Measurements from ENCODE around the gene FAM3C. TPM values are rescaled to one million over a fixed set of nuclear protein-coding genes. Genes with fewer than 3 reads are reported as not detected.

The FAM3C gene
- total RNA-seq, 6 experiments from 2014 or later = 54.8 to 85.0 (median 76.6) TPM

GRCh38 chr7:121300685-121301420 lies 95.3 kb downstream of the FAM3C start:
- Mint-ChIP-seq H3K27me3 (ENCODE audit: insufficient read depth) (no peaks in the 10 kb centered on the region; the same call in 1 of the 2 replicates), H3K36me3 (ENCODE audit: low read depth) (peaks cover 13% of the 10 kb centered on the region; the same call in 1 of the 2 replicates), H3K27ac (peak overlapping the region; percentile 95), H3K4me1 (ENCODE audit: low read depth) (peaks cover 79% of the 10 kb centered on the region), H3K4me3 (peak overlapping the region; percentile 7; the same call in 1 of the 2 replicates), H3K9me3 (no peaks in the 10 kb centered on the region)
- TF ChIP-seq CTCF (IDR thresholded peaks at IDR 0.05) = no peak
- DNase-seq = no peak

Other genes starting within 250 kb of the FAM3C start
- gene WNT16, start 67.3 kb downstream of the FAM3C start, total RNA-seq (2021; fragmentation: NEBNext Ultra II Directional; extraction: Animal tissue kit (Norgen Biotek cat#: 25700)) = under 1 TPM; 0.07 to 0.25 (median 0.18) TPM

Measured in HFFc6 (cell line).